Activated CD8-positive, alpha-beta memory T cell treated with anti-CD3 and anti-CD28 coated beads, Interleukin-2, amount 10 ng/mL, durations not matched to agents 7 days and 5 days (primary cell): Measurements from ENCODE around the gene NDUFAF5. TPM values are rescaled to one million over a fixed set of nuclear protein-coding genes. Genes with fewer than 3 reads are reported as not detected.
A peak's percentile ranks its signal among the peaks of the same experiment; 100 is the strongest.
"Not testable (repeated sequence)": the region's sequence is repeated elsewhere in the genome, so short reads cannot be mapped to it uniquely, and the experiment has no call there.

ENCODE experiments used
- ATAC-seq: fragments of 150-1000 bp; cut with Tn5 transposase; one replicate; pipeline ENCODE4 v1.10.0; 2021; ENCODE audit warnings: moderate library complexity
- CTCF ChIA-PET: fragments of 350-600 bp; sonication (Branson Sonifier 250); formaldehyde crosslinking; loops from one replicate; lab custom pipeline; 2021; ENCODE audit warnings: antibody characterized with exemption; lab: Charles Lee
- DNase-seq: peaks from one replicate; pipeline ENCODE4 v3.0.0-alpha.2; 2020
- H3K27ac Mint-ChIP-seq: one replicate; pipeline ENCODE4 v1.8.0; 2021; ENCODE audit warnings: mild to moderate bottlenecking, mixed read lengths
- H3K27me3 Mint-ChIP-seq: one replicate; pipeline ENCODE4 v1.8.0; 2021; ENCODE audit warnings: mixed read lengths
- H3K36me3 Mint-ChIP-seq: one replicate; pipeline ENCODE4 v1.8.0; 2021; ENCODE audit warnings: mild to moderate bottlenecking, mixed read lengths
- H3K4me1 Mint-ChIP-seq: one replicate; pipeline ENCODE4 v1.8.0; 2021; ENCODE audit warnings: mixed read lengths
- H3K4me3 Mint-ChIP-seq: one replicate; pipeline ENCODE4 v1.8.0; 2021; ENCODE audit warnings: mild to moderate bottlenecking, moderate library complexity, mixed read lengths
- H3K9me3 Mint-ChIP-seq: one replicate; pipeline ENCODE4 v1.8.0; 2022; ENCODE audit warnings: low read depth, mixed read lengths
- total RNA-seq, 2 experiments: library from RNA; stranded (reverse); gene quantifications; one replicate each; pipeline ENCODE4 v1.2.3, GENCODE V29; 2021

Gene NDUFAF5
- total RNA-seq, 2 experiments from 2014 or later, result 29.7 to 31.2 TPM

DNA sequence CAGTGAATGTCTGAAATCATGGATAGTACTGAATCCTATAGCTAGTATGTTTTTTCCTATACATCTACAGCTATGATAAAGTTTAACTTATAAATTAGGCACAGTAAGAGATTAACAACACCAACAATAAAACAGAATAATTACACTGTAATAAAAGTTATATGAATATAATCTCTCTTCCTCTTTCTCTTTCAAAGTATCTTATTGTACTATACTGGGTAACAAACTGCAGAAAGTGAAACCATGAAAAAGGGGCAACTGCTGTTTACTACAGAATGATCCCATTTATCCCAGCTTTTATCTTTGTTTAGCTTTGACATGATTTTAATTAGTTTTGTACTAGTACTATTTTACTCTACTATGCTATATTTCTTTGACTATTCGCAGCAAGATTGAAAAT, 25.9 kb upstream of the NDUFAF5 start:
- Mint-ChIP-seq H3K27ac (no peak overlapping the region), H3K27me3 (no peaks in the 10 kb centered on the region), H3K4me3 (no peak overlapping the region), H3K9me3 (no peaks in the 10 kb centered on the region), H3K36me3 (peaks cover 19% of the 10 kb centered on the region), H3K4me1 (no peaks in the 10 kb centered on the region)
- ATAC-seq, result no peak
- DNase-seq, result no peak
- CTCF ChIA-PET, result no interaction called here

GRCh38 chr20:13760451-13760946, 24.3 kb upstream of the NDUFAF5 start:
- H3K27ac Mint-ChIP-seq, CTCF ChIA-PET, ATAC-seq, H3K27me3 Mint-ChIP-seq, DNase-seq, H3K4me1 Mint-ChIP-seq, H3K9me3 Mint-ChIP-seq, H3K4me3 Mint-ChIP-seq: not testable (repeated sequence)
- peaks cover 32% of the 10 kb centered on the region for H3K36me3 Mint-ChIP-seq

- CTCF ChIA-PET, result no interaction called here
- H3K4me1 Mint-ChIP-seq, result peaks cover 8% of the 10 kb centered on the region
- DNase-seq (no peak), ATAC-seq (no peak)
- H3K9me3 Mint-ChIP-seq, result peaks cover 5% of the 10 kb centered on the region
- H3K27me3 Mint-ChIP-seq, result no peaks in the 10 kb centered on the region
- no peak overlapping the region for H3K4me3 Mint-ChIP-seq
- peaks cover 50% of the 10 kb centered on the region for H3K36me3 Mint-ChIP-seq
- no peak overlapping the region for H3K27ac Mint-ChIP-seq
These were observed 19.5 kb upstream of the NDUFAF5 start for GRCh38 chr20:13765299-13765698.

- CTCF ChIA-PET, result no interaction called here
- Mint-ChIP-seq H3K4me3 (no peak overlapping the region), H3K27me3 (no peaks in the 10 kb centered on the region), H3K9me3 (peaks cover 5% of the 10 kb centered on the region), H3K36me3 (peaks cover 51% of the 10 kb centered on the region), H3K4me1 (peaks cover 8% of the 10 kb centered on the region), H3K27ac (no peak overlapping the region)
- ATAC-seq (no peak), DNase-seq (no peak)
These were observed 18.9 kb upstream of the NDUFAF5 start for GRCh38 chr20:13765868-13766416.

DNA sequence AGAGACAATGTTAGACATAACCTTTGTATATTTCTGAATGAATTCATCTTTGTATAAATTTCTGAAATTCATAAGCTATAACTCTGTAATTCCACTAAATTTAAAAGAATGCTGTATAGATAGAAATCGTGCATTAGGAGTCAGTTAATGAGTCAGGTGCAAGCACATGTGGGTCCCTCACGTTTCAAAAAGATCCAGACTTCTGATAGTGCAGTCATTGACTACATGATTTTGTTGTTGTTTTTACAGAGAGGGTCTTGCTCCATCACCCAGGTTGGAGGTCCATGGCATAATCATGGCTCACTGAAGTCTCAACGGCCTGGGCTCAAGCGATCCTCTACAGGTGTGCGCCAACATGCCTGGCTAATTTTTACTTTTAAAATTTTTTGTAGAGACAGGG, 14.7 kb upstream of the NDUFAF5 start:
- Mint-ChIP-seq H3K9me3 (peaks cover 5% of the 10 kb centered on the region), H3K36me3 (peaks cover 45% of the 10 kb centered on the region), H3K4me1 (peaks cover 5% of the 10 kb centered on the region), H3K27me3 (no peaks in the 10 kb centered on the region), H3K27ac (no peak overlapping the region), H3K4me3 (no peak overlapping the region)
- no peak for ATAC-seq
- CTCF ChIA-PET, result interaction anchor here (6.0 kb wide), 1 partner anchor 15 kb away, joined by 25 read pairs; the partner anchor contains the start of genes ESF1 and NDUFAF5
- DNase-seq, result no peak

- H3K36me3 Mint-ChIP-seq, result peaks cover 35% of the 10 kb centered on the region
These were observed 12.9 kb upstream of the NDUFAF5 start for GRCh38 chr20:13771853-13772453.

GRCh38 chr20:13772529-13772928, 12.3 kb upstream of the NDUFAF5 start:
- no peaks in the 10 kb centered on the region for H3K9me3 Mint-ChIP-seq
- no peak for ATAC-seq
- CTCF ChIA-PET, result interaction anchor here (0.8 to 6.0 kb wide), 7 partner anchors 8 to 654 kb away, joined by 3 to 25 read pairs (median 4); partner anchors contain the start of genes ESF1 and NDUFAF5
- DNase-seq, result no peak
- peaks cover 34% of the 10 kb centered on the region for H3K36me3 Mint-ChIP-seq
- H3K27me3 Mint-ChIP-seq, result no peaks in the 10 kb centered on the region
- peaks cover 16% of the 10 kb centered on the region for H3K4me1 Mint-ChIP-seq
- H3K27ac Mint-ChIP-seq, result no peak overlapping the region
- H3K4me3 Mint-ChIP-seq, result no peak overlapping the region

More at GRCh38 chr20:13771853-13772453, 12.9 kb upstream of the NDUFAF5 start:
- no peak overlapping the region for H3K4me3 Mint-ChIP-seq
- peaks cover 10% of the 10 kb centered on the region for H3K4me1 Mint-ChIP-seq
- no peaks in the 10 kb centered on the region for H3K9me3 Mint-ChIP-seq
- no peaks in the 10 kb centered on the region for H3K27me3 Mint-ChIP-seq
- ATAC-seq (no peak), DNase-seq (no peak)
- CTCF ChIA-PET, result interaction anchor here (0.6 to 6.0 kb wide), 11 partner anchors 8 to 653 kb away, joined by 3 to 25 read pairs (median 3); partner anchors contain the start of genes ESF1 and NDUFAF5
- H3K27ac Mint-ChIP-seq, result no peak overlapping the region

- CTCF ChIA-PET, result interaction anchor here (6.0 kb wide), 1 partner anchor 9 kb away, joined by 25 read pairs; the partner anchor contains the start of genes ESF1 and NDUFAF5
- no peak for ATAC-seq
These were observed 9.0 kb upstream of the NDUFAF5 start for GRCh38 chr20:13775867-13776266.

DNA sequence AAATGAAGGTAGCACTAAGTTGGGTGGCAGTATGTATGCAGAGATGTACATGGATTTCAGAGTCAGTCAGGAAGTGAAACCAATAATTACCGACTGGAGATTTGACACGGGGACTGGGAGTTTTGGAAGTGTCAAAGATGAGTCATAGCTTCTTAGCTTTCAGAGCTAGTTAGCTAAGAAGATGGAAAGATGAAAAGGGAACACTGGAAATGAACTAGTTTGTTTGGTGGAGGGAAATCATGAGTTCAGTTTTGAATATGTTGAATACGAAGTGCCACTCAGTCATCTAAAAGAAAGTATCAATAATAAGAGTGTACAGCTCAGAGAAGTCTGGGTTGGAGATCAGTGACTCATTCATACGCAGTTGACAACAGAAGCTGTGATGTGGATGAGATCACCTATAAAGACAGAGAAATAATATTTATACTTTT, 7.6 kb upstream of the NDUFAF5 start:
- ATAC-seq (peak; percentile 51), DNase-seq (no peak)
- H3K4me1 Mint-ChIP-seq, result peaks cover 34% of the 10 kb centered on the region
- CTCF ChIA-PET, result no interaction called here
- H3K27me3 Mint-ChIP-seq, result no peaks in the 10 kb centered on the region
- H3K27ac Mint-ChIP-seq, result peak overlapping the region; percentile 70
- H3K9me3 Mint-ChIP-seq, result no peaks in the 10 kb centered on the region
- H3K4me3 Mint-ChIP-seq, result peak overlapping the region; percentile 16
- H3K36me3 Mint-ChIP-seq, result peaks cover 36% of the 10 kb centered on the region

More at GRCh38 chr20:13775867-13776266, 9.0 kb upstream of the NDUFAF5 start:
- Mint-ChIP-seq H3K9me3 (no peaks in the 10 kb centered on the region), H3K4me3 (no peak overlapping the region), H3K27me3 (no peaks in the 10 kb centered on the region), H3K4me1 (peaks cover 29% of the 10 kb centered on the region), H3K36me3 (peaks cover 32% of the 10 kb centered on the region), H3K27ac (peak overlapping the region; percentile 20)
- DNase-seq, result no peak

DNA sequence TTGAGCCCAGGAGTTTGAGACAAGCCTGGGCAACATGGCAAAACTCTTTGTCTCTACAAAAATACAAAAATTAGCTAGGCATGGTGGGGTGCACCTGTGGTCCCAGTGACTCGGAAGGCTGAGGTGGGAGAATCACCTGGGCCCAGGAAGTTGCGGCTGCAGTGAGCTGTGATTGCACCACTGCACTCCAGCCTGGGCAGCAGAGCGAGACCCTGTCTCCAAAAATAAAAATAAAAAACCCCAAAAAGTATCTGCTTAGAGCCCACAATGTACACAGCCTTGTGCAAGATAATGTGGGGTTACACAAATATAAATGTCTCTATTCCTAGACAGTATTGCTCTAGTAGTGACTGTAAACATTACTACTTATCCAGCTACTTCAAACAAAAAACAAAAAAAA, 6.0 kb upstream of the NDUFAF5 start:
- ATAC-seq, result no peak
- Mint-ChIP-seq H3K27ac (no peak overlapping the region), H3K27me3 (no peaks in the 10 kb centered on the region), H3K36me3 (peaks cover 38% of the 10 kb centered on the region), H3K4me3 (no peak overlapping the region), H3K9me3 (no peaks in the 10 kb centered on the region), H3K4me1 (peaks cover 44% of the 10 kb centered on the region)
- no peak for DNase-seq
- CTCF ChIA-PET, result no interaction called here

DNA sequence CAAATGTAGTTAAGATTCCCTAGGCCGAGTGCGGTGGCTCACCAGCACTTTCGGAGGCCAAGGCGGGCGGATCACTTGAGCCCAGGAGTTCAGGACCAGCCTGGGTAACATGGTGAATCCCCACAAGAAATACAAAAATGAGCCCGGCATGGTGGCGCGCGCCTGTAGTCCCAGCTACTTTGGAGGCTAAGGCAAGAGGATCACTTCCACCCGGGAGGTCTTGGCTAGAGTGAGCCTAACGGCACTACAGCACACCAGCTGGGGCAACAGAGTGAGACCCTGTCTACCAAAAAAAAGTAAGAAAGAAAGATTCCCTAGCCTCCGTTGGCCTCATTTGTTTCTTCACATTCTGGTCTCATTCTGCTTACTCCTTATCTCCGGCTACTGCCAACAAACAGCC, 1.3 kb upstream of the NDUFAF5 start:
- DNase-seq (no peak), ATAC-seq (no peak)
- no peaks in the 10 kb centered on the region for H3K27me3 Mint-ChIP-seq
- H3K4me3 Mint-ChIP-seq, result peak overlapping the region; percentile 89
- no peak overlapping the region for H3K27ac Mint-ChIP-seq
- H3K9me3 Mint-ChIP-seq, result no peaks in the 10 kb centered on the region
- CTCF ChIA-PET, result interaction anchor here (2.7 kb wide), 1 partner anchor 10 kb away, joined by 25 read pairs; no protein-coding TSS in a partner anchor
- peaks cover 48% of the 10 kb centered on the region for H3K4me1 Mint-ChIP-seq
- H3K36me3 Mint-ChIP-seq, result peaks cover 34% of the 10 kb centered on the region

GRCh38 chr20:13784271-13784892, 446 bp upstream of the NDUFAF5 start:
- CTCF ChIA-PET, result interaction anchor here (0.8 to 2.7 kb wide), 4 partner anchors 9 to 56 kb away, joined by 3 to 25 read pairs (median 6); no protein-coding TSS in a partner anchor

GRCh38 chr20:13786143-13786828, 1.5 kb downstream of the NDUFAF5 start:
- Mint-ChIP-seq H3K36me3 (peaks cover 40% of the 10 kb centered on the region), H3K4me1 (peaks cover 37% of the 10 kb centered on the region)
- CTCF ChIA-PET, result interaction anchor here (0.8 to 2.7 kb wide), 3 partner anchors 9 to 32 kb away, joined by 3 to 25 read pairs (median 5); no protein-coding TSS in a partner anchor

More at GRCh38 chr20:13784271-13784892, 446 bp upstream of the NDUFAF5 start:
- H3K36me3 Mint-ChIP-seq, result peaks cover 34% of the 10 kb centered on the region
- no peaks in the 10 kb centered on the region for H3K9me3 Mint-ChIP-seq
- peaks cover 45% of the 10 kb centered on the region for H3K4me1 Mint-ChIP-seq
- no peaks in the 10 kb centered on the region for H3K27me3 Mint-ChIP-seq
- DNase-seq (no peak), ATAC-seq (peak; percentile 7)
- peak overlapping the region; percentile 93 for H3K27ac Mint-ChIP-seq
- peak overlapping the region; percentile 89 for H3K4me3 Mint-ChIP-seq

More at GRCh38 chr20:13786143-13786828, 1.5 kb downstream of the NDUFAF5 start:
- DNase-seq (no peak), ATAC-seq (no peak)
- no peaks in the 10 kb centered on the region for H3K9me3 Mint-ChIP-seq
- H3K4me3 Mint-ChIP-seq, result peak overlapping the region; percentile 89
- H3K27ac Mint-ChIP-seq, result peak overlapping the region; percentile 75
- no peaks in the 10 kb centered on the region for H3K27me3 Mint-ChIP-seq
